ENCODE data around the gene FRS3. TPM values are rescaled to one million over a fixed set of nuclear protein-coding genes. Genes with fewer than 3 reads are reported as not detected.
"Not testable (repeated sequence)": the region's sequence is repeated elsewhere in the genome, so short reads cannot be mapped to it uniquely, and the experiment has no call there.

Gene FRS3
- total RNA-seq, 1 donor from 2014 or later = 5.7 TPM

GRCh38 chr6:41775293-41775882 lies 4.3 kb downstream of the FRS3 start:
- DNase-seq (ENCODE audit: low spot score) = no peak
- intact Hi-C loops (cut with DNase I) = loop anchor here (2.0 to 5.0 kb wide), 5 partner anchors 38 to 408 kb away; partner anchors contain the start of gene TFEB

GRCh38 chr6:41774841-41775240 lies 4.9 kb downstream of the FRS3 start:
- intact Hi-C loops (cut with DNase I) = loop anchor here (2.0 to 5.0 kb wide), 5 partner anchors 38 to 408 kb away; partner anchors contain the start of gene TFEB
- DNase-seq (ENCODE audit: low spot score) = peak; percentile 27

GRCh38 chr6:41771058-41771983 lies 8.4 kb downstream of the FRS3 start:
- intact Hi-C loops (cut with DNase I) = no loop called here
- peak; percentile 29 for DNase-seq (ENCODE audit: low spot score)

- DNase-seq (ENCODE audit: low spot score) = peak; percentile 46
- intact Hi-C loops (cut with DNase I) = no loop called here
Measured at GRCh38 chr6:41770381-41771057, 9.2 kb downstream of the FRS3 start.

GRCh38 chr6:41769376-41769775 lies 10.3 kb downstream of the FRS3 start:
- intact Hi-C loops (cut with DNase I) = no loop called here
- no peak for DNase-seq (ENCODE audit: low spot score)

- intact Hi-C loops (cut with DNase I) = no loop called here
- DNase-seq (ENCODE audit: low spot score) = no peak
Measured at GRCh38 chr6:41768545-41769308, 11.0 kb downstream of the FRS3 start.

GRCh38 chr6:41767112-41767833 lies 12.4 kb downstream of the FRS3 start:
- no peak for DNase-seq (ENCODE audit: low spot score)
- intact Hi-C loops (cut with DNase I) = no loop called here

GRCh38 chr6:41766043-41766664 lies 13.5 kb downstream of the FRS3 start:
- DNase-seq (ENCODE audit: low spot score); intact Hi-C loops (cut with DNase I): not testable (repeated sequence)

- intact Hi-C loops (cut with DNase I) = no loop called here
- no peak for DNase-seq (ENCODE audit: low spot score)
Measured at GRCh38 chr6:41763470-41763869, 16.2 kb downstream of the FRS3 start.

GRCh38 chr6:41759905-41760579 lies 19.7 kb downstream of the FRS3 start:
- intact Hi-C loops (cut with DNase I) = no loop called here
- DNase-seq (ENCODE audit: low spot score) = no peak

- DNase-seq (ENCODE audit: low spot score) = no peak
- intact Hi-C loops (cut with DNase I) = no loop called here
Measured at GRCh38 chr6:41759106-41759904, 20.4 kb downstream of the FRS3 start.

- intact Hi-C loops (cut with DNase I) = no loop called here
- DNase-seq (ENCODE audit: low spot score) = no peak
Measured at GRCh38 chr6:41758641-41759035, 21.1 kb downstream of the FRS3 start.

GRCh38 chr6:41757931-41758640 lies 21.6 kb downstream of the FRS3 start:
- intact Hi-C loops (cut with DNase I) = no loop called here
- no peak for DNase-seq (ENCODE audit: low spot score)

- intact Hi-C loops (cut with DNase I) = no loop called here
- DNase-seq (ENCODE audit: low spot score) = no peak
Measured at GRCh38 chr6:41757271-41757670, 22.4 kb downstream of the FRS3 start.

- no peak for DNase-seq (ENCODE audit: low spot score)
- intact Hi-C loops (cut with DNase I) = no loop called here
Measured at GRCh38 chr6:41756354-41756753, 23.3 kb downstream of the FRS3 start.

- intact Hi-C loops (cut with DNase I) = no loop called here
- DNase-seq (ENCODE audit: low spot score) = no peak
Measured at GRCh38 chr6:41755895-41756294, 23.8 kb downstream of the FRS3 start.

GRCh38 chr6:41750374-41750773 lies 29.3 kb downstream of the FRS3 start:
- intact Hi-C loops (cut with DNase I) = no loop called here
- no peak for DNase-seq (ENCODE audit: low spot score)
